HuH-7.5 (cell line): ENCODE results near the gene NOS1.
"Not testable (repeated sequence)": the region's sequence is repeated elsewhere in the genome, so short reads cannot be mapped to it uniquely, and the experiment has no call there.

Experiments used
- DNase-seq: peaks from one replicate; pipeline ENCODE4 v3.0.0; 2011; ENCODE audit warnings: low spot score

Gene NOS1

GRCh38 chr12:117361347-117361751 lies at the start of gene NOS1:
NOS1 (minus strand) TSS chr12:117361626; CDS start chr12:117331069, 30,557 bp downstream.
- DNase-seq: no peak

GRCh38 chr12:117409286-117409685 lies 47.9 kb upstream of the NOS1 start:
- no peak for DNase-seq

DNA sequence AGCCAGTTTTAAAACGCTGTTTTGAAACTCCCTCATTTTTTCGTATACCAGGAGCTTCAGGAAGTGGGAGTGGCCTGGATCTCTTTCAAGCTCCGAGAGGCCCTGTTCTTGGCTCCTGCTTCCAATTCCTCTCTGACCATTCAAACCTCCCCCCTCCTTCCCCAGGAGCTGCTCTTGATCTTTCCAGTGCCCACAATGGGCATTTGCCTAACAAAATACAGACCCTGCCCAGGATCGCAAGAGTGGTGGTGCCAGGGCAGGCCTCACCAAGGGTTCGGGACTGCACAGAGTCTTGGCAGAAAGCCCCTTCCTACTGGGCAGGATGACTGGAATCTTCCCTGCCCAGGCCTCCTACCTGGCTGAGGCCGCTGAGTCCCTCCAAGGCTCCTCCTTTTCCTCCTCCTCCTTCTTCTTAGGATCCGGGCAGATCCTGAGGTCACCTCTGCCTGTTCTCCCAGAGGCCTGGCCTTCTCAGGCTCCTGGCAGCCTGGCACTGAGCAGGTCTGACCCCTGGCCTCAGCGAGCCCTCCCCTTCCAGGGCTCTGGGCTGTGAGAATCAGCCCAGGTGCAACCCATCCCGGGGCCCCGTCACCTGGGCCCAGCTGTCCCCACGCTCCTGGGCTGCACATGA lies 46.9 kb upstream of the NOS1 start:
- DNase-seq: no peak

GRCh38 chr12:117404940-117405339 lies 43.5 kb upstream of the NOS1 start:
- no peak for DNase-seq

DNA sequence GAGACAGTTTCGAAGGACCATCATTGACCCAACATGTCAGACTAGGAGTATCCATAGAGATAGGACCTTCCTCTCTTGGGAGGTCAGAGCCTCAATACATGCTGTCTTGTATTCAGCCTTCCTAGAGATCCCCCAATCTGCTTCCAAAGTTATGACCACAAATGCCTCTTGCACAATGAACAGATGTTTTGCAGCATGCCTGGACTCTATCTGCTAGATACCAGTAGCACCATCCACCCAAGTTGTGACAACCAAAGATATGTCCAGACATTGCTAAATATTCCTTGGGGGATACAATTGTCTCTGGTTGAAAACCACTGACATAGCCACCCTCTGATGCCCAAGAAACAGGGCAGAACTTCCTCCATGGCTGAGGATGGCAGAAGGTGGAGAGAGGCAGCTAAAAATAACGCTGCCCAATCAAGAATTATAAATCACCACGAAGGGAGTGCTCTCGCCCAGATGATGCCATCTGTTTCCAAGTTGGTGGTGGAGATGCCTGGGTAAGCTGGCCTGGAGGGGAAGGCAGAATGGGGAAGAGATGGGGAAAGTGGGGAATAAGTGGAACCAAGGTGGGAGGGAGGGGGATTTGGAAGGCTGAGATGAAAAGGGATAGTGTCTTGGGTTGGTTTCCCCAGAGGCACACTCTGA lies 42.9 kb upstream of the NOS1 start:
- no peak for DNase-seq

- DNase-seq: no peak
These were observed 42.2 kb upstream of the NOS1 start for GRCh38 chr12:117403586-117404139.

GRCh38 chr12:117402363-117402762 lies 40.9 kb upstream of the NOS1 start:
- DNase-seq: no peak

DNA sequence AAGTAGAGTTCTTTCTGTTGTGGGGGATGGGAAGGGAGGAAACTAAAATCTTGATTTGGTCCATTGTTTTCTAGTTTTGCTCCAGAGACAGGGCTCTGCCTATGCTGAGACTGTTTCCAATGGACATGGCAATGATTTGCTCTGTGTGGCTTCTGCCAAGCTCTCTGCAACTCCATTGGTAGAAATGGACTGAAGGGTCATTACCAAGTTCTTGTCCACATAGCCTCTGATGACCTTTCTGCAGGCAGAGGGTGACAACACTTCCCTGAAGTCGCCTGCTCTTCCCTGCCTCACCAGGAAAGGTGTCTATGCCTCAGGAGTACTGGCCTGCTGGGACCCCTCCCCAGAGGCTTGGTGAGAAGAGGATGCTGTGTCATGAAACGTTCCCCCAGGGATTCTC lies 39.5 kb upstream of the NOS1 start:
- no peak for DNase-seq

- not testable (repeated sequence) for DNase-seq
These were observed 37.1 kb upstream of the NOS1 start for GRCh38 chr12:117398482-117398881.

- no peak for DNase-seq
These were observed 34.3 kb upstream of the NOS1 start for GRCh38 chr12:117395766-117396165.

GRCh38 chr12:117394491-117394890 lies 33.1 kb upstream of the NOS1 start:
- DNase-seq: no peak

- no peak for DNase-seq
These were observed 32.2 kb upstream of the NOS1 start for GRCh38 chr12:117393656-117394055.

DNA sequence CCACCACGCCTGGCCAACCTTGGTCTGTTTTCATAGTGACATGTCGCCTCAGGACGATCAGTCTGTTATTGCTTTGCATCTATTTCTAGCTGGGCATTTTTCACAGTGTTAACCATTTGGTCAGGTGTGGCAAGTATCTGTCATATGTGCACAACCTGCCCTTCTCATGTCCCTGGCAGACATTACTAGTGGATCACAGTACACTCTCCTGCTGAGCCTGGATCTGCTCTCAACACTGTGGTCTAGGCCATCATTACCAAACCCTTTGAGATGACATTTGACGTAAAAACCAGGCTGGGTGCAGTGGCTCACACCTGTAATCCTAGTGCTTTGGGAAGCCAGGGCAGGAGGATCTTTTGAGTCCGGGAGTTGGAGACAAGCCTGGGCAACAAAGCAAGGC lies 29.4 kb upstream of the NOS1 start:
- DNase-seq: no peak

- no peak for DNase-seq
These were observed 27.6 kb upstream of the NOS1 start for GRCh38 chr12:117388951-117389446.

DNA sequence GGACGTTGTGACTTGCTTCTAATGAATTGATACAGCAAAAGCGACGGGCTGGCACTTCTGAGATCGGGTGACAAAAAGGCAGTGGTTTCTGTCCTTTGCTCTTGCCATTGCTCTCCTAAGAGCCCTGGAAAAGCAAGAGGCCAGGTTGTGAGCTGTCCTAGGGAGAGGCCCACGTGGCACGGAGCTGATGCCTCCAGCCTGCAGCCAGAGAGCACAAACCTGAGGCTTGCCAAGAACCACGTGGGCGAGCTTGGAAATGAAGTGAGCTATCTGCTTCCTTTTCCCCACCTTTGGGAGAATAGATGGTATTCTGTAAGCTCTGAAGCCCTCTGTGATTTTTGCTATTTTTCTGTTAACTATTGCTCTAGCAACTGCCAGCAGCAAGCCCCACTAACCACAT lies 26.4 kb upstream of the NOS1 start:
- DNase-seq: no peak

GRCh38 chr12:117384735-117385134 lies 23.3 kb upstream of the NOS1 start:
- DNase-seq: no peak

- no peak for DNase-seq
These were observed 18.7 kb upstream of the NOS1 start for GRCh38 chr12:117380083-117380482.

- no peak for DNase-seq
These were observed 16.3 kb upstream of the NOS1 start for GRCh38 chr12:117377758-117378157.

DNA sequence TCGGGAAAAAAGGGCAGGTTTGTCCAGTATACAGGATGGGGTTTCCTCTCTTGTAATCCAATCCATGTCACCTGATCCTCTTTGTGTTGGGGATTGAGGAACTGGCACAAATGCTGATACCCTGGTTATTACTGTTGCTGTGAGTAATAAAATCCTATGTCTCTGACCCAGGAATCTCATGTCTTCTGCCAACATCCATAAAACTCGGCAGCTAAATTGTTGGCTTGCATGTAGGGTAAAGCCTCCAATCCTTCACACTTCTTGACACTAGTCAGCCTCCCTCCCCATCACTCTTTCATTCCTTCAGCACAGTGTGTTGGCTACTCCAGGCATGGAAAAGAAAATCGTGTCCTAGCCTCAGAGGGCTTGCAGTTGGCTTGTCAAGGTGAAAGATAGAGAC lies 9.2 kb upstream of the NOS1 start:
- DNase-seq: no peak

GRCh38 chr12:117370000-117370399 lies 8.6 kb upstream of the NOS1 start:
- not testable (repeated sequence) for DNase-seq

GRCh38 chr12:117367006-117367638 lies 5.7 kb upstream of the NOS1 start:
- DNase-seq: peak; percentile 79

- no peak for DNase-seq
These were observed 3.7 kb upstream of the NOS1 start for GRCh38 chr12:117365049-117365616.
